Bone marrow (tissue), 2 donors: ENCODE data around the gene MYH14.
"Not testable (repeated sequence)": the region's sequence is repeated elsewhere in the genome, so short reads cannot be mapped to it uniquely, and the experiment has no call there.

Experiments
- DNase-seq, 2 donors: peaks; one replicate each; lab custom pipeline; 2025; lab: John Stamatoyannopoulos, UW

MYH14 gene

DNA sequence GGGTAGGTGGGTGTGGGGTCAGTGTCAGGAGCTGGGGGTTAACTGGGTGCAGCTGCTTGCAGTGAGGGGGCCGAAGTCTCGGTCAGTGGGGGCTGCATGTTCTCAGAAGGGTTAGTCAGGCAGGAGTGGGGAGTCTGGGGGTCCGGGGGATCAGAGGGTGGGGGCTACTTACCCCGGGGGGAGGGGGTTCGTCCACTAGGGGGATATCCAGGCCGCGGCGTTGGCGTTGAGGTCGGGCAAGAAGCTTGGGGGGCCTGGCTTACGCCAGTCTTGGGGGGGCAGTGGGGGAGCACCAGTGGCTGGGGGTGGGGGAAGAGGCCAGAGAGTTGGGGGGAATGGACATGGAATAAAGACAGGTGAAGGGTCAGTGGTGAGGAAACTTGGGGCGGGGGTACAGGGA is 116.6 kb downstream of the MYH14 start:
- no peak for DNase-seq

DNA sequence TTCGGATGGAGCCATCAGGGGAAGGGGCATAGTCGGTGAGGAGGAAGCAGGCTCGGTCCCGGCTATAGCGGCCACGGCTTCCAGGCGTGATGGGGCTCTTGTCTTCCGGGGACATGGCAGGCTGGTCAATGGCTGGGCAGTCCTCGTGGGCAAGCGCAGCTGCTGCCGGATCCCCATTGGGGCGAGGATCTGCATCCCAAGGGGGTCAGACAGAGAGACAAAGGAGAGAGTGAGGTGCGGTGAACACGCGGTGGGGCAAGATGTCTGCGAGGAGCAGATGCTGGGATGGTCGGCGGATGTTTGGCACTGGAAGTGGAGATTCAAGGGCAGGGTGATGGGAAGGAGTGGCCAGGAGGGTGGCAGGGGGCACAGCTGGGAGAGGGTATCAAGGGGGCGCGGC is 117.2 kb downstream of the MYH14 start:
- no peak for DNase-seq

DNA sequence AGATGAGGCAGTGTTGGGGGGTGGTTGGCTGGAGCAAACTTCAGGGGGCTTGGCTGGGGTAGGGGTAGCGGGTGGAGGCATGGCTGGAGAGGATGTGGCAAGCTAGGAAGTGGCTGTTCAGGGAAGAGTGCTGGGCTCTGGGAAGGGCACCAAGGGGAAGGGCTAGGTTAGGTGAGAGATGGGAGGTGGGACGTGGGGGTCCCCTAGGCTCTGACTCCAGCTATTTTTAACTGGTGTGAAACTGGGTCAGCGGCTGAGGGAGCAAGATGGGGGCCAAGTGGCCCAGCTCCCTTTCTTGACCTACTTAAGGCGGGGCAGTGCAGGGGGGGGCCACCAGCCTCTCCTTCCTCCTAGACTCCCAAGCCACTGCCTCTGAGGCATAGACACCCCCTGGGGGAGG is 118.4 kb downstream of the MYH14 start:
- no peak for DNase-seq

DNA sequence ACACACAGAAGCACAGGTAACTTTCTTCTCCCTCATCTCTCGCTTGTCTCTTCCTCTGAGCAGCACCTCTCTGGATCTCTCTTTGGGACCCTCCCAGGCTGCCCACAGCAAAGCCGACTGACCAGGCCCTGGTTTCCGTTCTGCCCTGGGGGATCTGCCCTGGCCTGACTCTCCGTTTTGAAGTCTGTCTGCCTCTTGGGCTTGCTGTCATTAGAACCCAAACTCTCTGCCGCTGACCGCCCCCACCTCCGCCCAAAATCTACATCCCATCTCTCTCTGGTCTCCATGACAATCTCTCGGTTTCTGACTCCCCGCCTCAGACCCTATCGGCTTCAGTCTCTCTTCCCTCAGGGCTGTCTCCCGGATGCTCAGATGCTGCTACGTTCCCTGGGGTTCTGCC is 118.8 kb downstream of the MYH14 start:
- DNase-seq = no peak

DNA sequence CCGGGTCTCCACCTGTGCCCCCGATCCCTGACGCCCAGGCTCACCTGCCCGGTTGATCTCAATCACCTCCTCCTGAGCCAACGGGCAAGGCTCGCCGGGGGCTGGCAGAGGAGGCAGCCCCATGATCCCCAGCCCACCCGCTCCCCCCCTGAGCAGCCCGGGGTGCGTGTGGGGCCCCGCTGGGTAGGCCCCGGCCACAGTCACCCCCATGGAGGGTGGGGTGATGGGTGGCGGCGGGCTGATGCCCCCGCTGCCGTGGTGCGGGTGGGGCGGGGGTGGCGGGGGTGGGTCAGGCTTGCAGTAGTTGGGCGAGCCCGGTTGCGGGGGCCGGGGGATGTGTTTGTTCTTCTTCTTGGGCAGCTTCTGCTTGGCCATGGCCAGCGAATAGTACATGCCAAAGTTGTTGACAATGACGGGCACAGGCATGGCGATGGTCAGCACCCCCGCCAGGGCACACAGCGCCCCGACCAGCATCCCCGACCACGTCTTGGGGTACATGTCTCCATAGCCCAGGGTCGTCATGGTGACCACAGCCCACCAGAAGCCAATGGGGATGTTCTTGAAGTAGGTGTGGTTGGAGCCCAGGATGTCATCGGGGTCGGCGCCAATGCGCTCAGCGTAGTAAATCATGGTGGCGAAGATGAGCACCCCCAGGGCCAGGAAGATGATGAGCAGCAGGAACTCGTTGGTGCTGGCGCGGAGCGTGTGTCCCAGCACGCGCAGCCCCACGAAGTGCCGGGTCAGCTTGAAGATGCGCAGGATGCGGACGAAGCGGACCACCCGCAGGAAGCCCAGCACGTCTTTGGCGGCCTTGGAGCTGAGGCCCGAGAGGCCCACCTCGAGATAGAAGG is 119.7 kb downstream of the MYH14 start:
- DNase-seq = no peak

DNA sequence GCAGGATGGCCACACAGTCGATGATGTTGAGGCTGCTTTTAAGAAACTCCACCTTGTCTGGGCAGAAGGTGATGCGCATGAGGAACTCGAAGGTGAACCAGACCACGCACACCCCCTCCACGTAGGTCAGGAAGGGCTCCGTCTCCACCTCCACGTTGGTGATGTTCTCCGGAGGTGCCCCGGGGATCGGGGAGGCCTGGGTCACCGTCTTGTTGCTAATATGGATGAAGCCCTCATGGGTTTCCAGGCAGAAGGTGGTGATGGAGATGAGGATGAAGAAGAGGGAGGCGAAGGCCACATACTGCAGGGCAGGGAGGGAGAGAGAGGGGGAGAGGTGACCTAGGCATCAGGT is 120.3 kb downstream of the MYH14 start:
- DNase-seq = no peak

DNA sequence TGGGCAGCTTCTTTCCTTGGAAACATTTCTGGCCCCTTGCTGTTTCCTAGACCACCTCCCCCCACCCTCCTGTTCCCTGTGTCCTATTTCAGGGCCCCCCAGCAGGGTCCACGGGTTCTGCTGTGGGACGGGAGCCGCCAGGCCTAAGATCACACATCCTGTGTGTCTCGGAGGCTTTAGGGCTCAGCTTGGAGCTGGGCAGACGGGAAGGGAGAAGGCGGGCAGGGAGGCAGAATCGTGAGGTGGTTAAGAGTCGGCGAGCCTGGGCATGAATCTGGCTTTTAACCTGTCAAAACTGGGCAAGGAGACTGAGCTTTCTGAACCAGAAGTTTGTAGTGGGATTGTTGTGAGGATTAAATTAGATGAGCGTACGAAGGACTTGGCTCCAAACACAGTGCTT is 120.9 kb downstream of the MYH14 start:
- DNase-seq = no peak

DNA sequence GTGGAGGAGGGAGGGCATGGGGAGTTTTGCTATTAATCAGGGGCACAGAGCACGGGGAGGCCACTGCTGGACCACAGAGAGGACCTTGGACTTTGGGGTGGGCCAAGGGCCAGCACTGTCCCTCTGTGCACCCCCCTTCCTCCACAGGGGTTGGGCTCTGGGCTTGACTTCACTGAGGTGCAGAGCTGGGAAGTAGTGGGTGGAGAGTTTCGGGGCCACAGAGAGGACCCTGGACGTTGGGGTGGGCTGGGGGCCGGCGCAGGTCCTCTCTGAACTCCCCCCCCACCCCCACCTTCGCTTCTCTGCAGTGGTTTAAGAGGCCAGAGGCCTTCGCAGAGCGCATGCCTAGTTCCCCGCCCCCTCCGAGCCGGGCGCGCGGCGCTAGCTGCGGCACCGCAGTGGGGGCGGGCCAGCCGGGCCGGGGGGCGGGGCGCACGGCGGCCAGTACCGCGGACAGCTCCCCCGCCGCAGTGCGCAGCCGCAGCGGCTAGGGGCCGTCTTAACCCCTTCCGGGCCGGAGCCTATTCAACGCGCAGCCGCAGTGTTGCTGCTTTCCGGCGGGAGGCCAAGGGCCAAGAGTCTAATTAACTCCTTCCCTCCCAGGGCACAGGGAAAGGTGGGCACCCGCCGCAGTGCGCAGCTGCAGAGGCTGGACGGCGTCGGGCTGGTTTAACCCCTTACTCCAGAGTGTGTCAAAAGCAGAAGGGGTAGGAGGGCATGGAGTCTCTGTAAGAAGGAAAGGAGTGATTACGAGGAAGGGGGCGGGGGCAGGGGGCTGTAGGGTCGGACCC is 122.1 kb downstream of the MYH14 start:
- DNase-seq = peak in 1 of 2 donors; percentile 23

DNA sequence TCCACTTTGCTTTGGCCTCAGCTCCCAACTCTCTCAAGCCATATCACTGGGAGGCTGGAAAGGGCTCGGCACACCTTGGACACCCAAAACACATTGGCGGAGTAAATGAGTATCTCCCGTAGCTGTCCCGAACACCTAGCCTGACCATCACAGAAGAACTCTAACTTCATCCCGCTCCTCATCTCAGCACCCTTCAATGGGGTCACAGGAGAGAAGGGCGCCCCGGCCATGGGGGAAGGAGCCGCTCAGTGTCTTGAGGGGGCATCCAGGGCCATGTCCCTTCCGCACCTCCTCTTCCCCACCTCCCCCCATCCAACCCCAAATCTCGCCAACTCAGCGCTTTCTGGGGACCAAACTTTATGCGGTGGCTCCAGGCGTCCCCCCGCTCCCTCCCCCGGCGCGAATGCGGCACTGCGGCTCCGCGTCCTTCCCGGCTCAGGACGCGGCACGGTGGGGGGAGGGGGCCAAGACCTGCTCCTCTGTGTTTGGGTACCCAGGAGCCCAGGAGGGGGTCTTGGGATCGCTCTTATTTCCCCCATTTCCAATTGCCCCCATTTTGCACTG is 122.8 kb downstream of the MYH14 start:
- DNase-seq = no peak

DNA sequence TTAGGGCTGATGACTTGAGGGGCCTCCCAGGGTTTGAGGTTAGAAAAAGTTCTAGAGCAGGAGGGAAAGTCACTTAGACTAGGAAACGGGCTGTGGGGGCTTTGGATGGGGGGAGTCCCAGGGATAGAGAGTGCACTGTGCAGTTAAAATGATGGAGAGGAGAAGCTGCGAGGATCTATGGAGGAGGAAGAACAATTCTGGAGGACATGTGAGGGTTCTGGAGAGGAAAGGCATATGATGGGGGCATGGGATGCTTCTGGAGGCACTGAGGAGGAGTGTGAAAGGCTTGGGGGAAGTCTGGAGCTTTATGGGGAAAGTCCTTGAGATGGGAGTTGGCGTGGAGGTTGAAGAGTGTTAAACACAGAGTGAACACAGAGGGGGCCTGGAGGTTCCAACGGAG is 123.6 kb downstream of the MYH14 start:
- no peak for DNase-seq

DNA sequence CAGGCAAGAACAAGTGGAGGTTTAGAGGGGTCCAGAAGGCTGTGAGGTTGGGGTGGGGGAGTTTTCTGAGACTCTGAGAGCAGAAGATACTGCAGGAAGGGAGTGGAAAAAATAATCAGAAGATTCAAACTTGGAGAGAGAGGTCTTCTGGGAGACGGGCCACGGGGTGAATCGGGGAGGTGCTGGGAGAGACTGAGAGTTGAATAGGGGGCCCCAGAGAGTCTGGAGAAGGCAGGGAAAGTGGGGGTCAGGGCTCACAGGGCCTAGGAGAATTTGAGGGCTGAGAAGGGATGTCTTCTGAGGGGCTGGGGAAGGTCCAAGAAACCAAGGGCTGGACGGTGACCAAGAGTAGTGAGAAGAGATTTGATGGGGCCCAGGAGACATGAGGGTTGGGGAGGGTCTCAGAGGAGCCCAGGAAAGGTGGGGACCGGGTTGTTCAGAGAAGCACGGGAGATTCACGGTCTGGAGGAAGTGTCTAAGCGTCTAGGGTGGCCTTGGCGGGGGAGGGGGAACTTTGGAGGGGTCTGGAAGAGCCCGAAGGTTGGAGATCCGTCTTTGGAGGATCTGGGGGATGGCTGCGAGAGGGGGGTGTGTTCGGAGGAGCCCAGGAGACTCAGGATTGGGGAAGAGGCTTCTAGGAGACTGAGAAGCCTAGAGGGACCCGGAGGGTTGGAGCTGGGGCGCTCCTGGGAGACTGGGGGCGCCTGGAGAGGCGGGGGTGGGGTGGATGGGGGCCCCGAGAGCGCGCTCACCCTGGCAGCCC is 124.2 kb downstream of the MYH14 start:
- no peak for DNase-seq

DNA sequence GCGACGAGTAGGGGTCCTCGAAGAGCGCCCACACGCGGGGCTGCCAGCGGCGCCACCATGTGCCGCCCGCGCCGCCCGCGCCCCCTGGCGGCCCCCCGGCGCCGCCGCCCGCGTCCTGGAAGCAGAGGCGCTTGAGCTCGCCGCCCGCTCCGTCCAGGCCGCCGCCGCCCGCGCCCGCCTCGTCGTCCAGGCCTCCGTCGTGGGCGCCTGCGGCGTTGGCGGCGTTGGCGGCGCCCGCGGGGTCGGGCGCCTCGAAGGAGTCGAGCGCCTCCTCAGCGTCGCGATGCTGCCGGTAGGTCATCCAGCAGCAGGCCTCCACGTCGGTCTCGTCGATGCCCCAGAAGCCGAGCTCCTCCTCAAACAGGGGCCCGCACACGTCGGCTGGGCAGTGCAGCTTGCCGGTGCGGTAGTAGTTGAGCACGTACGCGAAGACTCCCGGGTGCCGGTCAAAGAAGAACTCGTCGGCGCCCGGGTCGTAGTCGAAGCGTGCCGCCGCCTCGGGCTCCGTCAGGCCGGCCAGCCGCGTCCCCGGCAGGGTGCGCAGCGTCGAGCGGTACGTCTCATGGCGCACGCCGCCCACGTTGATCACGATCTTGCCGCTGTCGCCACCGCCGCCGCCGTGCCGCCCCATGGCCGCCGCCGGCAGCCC is 124.9 kb downstream of the MYH14 start:
- DNase-seq = no peak

DNA sequence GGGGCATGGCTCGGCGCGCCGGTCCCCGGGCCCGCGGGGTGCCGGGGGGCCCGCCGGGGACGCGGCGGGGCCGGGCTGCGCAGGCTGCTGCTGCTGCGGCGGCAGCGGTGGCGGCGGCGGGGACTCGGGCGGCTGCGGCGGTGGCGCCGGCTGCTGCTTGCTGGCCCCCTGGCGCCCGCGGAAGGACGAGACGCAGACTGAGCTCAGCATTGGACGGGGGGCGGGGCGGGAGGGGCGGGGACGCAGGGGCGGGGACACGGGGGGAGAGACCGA is 125.4 kb downstream of the MYH14 start:
- no peak for DNase-seq

DNA sequence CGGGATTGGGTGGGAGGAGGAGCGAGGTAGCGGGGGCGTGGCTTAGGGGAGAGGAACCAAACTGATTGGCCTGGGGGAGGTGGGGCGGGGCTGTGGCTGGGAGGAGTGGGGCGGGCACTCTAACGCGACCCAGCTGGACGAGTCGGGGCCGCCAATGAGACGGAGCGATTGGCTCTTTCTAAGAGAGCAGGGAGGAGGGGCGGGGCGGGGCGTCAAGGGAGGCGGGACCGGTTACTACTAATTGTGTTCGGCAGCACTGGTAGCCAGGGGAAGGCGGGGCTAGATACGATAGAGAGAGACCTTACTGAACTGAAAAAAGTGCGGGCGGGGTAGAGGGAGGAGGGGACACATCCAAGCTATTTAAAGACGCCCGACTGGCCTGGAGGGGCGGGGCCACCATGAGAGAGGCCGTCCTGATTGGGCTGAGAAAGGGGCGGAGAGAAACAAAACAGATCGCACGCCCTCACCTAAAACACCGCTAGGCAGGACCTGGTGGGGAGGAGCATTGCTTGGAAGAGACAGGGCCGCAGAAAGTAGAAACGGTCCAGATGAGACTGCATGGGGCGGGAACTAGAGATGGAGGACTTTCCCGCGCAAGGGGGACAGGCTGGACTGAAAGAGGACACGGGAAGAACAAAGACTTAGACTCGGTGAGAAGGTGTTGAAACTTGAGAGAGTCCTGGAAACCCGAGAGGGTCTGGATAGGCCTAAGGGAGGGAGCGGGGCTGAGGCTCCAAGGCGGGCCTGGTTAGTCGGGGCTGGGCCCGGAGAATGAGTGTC is 125.9 kb downstream of the MYH14 start, which contains the start of gene KCNC3:
KCNC3 (minus strand) TSS at position 232 of the 780 bp plus-strand sequence. CDS start 295 bp downstream, outside the sequence.
- peak in 1 of 2 donors; percentile 90 for DNase-seq

DNA sequence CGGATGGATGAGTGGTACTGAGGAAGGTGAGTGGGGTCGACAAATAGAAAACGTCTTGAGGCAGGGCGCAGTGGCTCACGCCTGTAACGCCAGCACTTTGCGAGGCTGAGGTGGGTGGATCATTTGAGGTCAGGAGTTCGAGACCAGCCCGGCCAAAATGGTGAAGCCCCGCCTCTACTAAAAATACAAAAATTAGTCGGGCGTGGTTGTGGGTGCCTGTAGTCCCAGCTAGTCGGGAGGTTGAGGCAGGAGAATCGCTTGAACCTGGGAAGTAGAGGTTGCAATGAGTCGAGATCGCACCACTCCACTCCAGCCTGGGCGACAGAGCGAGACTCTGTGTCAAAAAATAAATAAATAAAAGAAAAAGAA is 126.5 kb downstream of the MYH14 start:
- not testable (repeated sequence) for DNase-seq

DNA sequence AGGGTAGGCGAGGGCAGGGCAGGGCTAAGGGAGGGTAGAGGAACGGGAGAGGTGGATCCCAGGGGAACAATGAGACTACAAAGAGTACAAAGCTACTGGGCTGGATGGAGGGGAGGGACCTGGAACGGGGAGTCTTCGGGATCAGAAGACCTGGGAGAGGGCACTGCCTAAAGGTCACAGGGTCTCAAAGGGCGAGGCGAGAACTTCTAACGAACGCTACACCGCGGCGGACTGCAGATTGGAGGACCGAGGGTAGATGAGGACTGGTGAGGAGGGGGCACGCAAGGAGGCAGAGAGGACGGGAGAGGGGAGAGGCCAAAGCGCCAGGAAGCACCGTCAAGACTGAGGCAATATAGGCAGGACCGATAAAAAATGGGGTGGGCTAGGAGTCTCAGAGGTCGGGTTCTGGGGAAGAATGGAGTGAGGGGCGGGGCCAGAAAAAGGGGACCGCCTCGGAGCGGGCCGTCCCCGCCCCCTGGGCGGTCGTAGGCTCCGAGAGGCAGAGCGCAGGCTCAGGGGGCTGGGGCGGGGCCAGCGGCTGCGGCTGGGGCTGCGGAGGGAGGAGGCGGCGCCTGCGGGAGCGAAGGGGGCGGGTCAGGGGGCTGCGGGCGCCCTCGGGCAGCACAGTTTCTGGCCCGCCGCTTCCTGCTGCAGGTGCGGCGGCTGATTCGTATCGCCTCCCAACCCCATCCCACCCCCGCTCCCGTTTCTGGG is 127.1 kb downstream of the MYH14 start:
- peak in 1 of 2 donors; percentile 52 for DNase-seq

DNA sequence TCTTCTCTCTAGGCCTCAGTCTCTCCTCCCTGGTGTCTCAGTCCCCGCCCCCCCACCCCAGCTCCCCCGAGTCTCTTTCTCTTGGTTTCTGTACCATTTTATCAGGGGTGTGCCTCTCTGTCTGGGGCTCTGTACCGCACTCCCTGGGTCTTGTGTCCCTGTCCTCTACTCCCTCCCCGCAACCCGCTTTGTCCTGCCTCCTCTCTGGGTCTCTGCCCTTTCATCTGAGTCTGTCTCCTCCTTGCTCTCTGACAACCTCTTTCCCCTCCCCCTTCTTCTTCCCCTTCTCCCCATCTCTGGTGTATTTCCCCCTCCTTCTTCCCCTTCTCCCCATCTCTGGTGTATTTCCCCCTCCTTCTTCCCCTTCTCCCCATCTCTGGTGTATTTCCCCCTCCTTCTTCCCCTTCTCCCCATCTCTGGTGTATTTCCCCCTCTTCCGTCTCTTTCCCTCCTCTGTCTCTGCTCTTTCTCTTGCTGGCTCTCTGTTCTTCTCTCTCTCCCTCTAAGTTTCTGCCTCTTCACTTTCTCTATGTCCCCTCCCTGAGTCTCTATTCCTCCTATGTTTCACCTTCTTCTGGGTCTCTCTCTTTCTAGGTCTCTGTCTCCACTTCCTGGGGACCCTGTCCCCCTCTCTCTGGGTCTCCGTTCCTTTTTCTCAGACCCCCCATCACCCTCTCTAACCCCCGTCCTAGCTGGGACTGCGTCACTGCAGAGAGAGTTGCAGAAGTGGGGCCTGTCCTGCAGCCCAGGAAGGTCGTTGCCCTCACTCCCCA is 128.0 kb downstream of the MYH14 start:
- DNase-seq = no peak

DNA sequence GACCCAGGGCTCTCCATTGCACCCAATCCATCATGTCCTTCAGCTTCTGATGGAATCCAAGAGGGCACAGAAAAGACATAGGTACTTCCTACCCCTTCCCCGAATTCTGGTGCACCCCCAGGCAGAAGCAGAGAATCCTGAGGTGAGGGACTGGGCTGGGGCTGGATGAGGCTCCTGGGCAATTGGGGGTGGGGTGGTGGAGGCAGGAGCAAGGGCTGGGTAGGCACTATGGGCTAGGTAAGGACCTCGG is 128.5 kb downstream of the MYH14 start:
- no peak for DNase-seq

DNA sequence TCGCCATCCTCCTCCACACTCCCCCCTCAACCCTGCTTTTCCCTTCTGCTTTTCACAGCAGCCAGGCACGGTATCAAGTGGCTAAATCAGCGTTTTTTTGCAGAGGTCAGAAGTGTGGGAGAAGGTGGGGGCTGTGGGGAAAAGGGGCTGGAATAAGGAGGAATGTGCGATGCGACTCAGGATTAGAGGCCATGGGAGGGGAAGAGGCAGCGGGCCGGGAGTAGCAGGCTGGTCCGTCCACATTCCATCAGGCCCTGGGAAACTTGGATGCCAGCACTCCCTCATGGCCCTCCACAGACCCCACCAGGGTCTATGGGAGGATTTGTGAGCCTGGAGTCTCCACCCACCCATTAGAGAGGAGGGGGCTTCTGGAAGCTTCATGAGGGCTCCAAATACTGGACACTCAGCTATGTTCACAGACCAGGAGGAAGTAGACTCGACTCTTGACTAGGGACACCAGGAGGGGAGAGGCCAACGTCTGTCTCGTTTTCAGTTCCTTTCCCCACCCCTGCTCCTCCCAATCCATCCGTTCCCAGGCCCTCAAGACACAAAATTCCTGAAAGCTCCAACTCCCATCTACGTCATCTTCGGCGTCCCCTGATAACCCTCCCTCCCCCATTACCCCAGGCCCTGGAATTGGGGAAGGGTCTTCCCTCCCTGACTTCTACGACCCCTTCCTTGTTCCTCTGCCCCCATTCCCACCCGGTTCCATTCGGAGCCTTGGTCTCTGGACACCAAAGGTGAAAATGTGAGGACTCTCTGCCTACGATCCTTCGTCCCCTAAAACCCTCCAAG is 129.0 kb downstream of the MYH14 start:
- no peak for DNase-seq
